Measurements from ENCODE around the gene ATP5F1D. TPM values are rescaled to one million over a fixed set of nuclear protein-coding genes. Genes with fewer than 3 reads are reported as not detected.

The ATP5F1D gene
- total and polyA plus RNA-seq, 2 of the 13 experiments (the other 11 are each of a cell fraction or from before 2014, with no cell fraction given): 39.4 to 78.7 TPM

- 92% methylated on average over 20 of the region's 26 CpGs for WGBS (ENCODE audit: low lambda C conversion rate)
- H3K4me3 ChIP-seq (replicated peaks in 1 of 3; ENCODE audit: insufficient read depth in 1 of 3, low read depth in 2 of 3, low read length in 3 of 3): peak overlapping the region in 2 of 3 experiments; percentile 59 to 83; a peak in 1 of 6 replicates
- ChIA-PET POLR2A (interaction anchor here (1.3 to 4.2 kb wide), 3 partner anchors 26 to 103 kb away, joined by 4 to 41 read pairs (median 5); no protein-coding TSS in a partner anchor), CTCF (ENCODE audit: low intra/inter-chr PET ratio, low total read pairs) (no interaction called here)
- H2AFZ ChIP-seq (ENCODE audit: low read length): no peak overlapping the region
- peak overlapping the region; percentile 100 for H3K4me2 ChIP-seq (ENCODE audit: low read depth, low read length)
- peaks cover 77% of the 10 kb centered on the region for H3K4me1 ChIP-seq (ENCODE audit: insufficient read depth, low read length)
- no peaks in the 10 kb centered on the region for H3K27me3 ChIP-seq (ENCODE audit: control insufficient read depth in 1 of 2, insufficient read depth in 2 of 2, low read length in 2 of 2)
- no peak for DNase-seq (ENCODE audit: low spot score)
- in situ Hi-C loops (cut with HindIII; ENCODE audit: extremely low pct_ligation_motif_present, low pct_unique_long_range_greater_than_20kb) (no loop called here), intact Hi-C loops (cut with micrococcal nuclease; ENCODE audit: unreplicated experiment) (no loop called here)
- H3K9me3 ChIP-seq (ENCODE audit: low read length): no peaks in the 10 kb centered on the region
- H3K79me2 ChIP-seq (ENCODE audit: insufficient read depth, low read length): peaks cover 34% of the 10 kb centered on the region
- BruUV-seq (replicated peaks): no TSS peak
- no peak for FAIRE-seq
- H4K20me1 ChIP-seq (ENCODE audit: insufficient read depth, low read length): peaks cover 36% of the 10 kb centered on the region
- peak overlapping the region; percentile 85 for H3K27ac ChIP-seq (ENCODE audit: extremely low read length, insufficient read depth, low read length)
- ATAC-seq: no peak
- H3K36me3 ChIP-seq (replicated peaks in 1 of 2; ENCODE audit: control insufficient read depth in 1 of 2, insufficient read depth in 2 of 2, low read length in 2 of 2): peaks cover 19 to 46% of the 10 kb centered on the region in 2 experiments
- peak overlapping the region; percentile 90; the same call in 1 of the 2 replicates for H3K9ac ChIP-seq (ENCODE audit: insufficient read depth, low read depth, low read length)
- TF ChIP-seq POLR2AphosphoS2 (IDR thresholded peaks at IDR 0.05; ENCODE audit: low read depth, low read length): no peak
- peak; percentile 17; the same call in 1 of the 2 replicates for TF ChIP-seq POLR2G (IDR thresholded peaks at IDR 0.05; ENCODE audit: low read depth, low read length)
- TF ChIP-seq GABPA (IDR thresholded peaks at IDR 0.05; ENCODE audit: low read depth, low read length): no peak
- no peak for TF ChIP-seq GABPA (CRISPR knock-in tag; IDR thresholded peaks at IDR 0.05; ENCODE audit: low read depth)
- TF ChIP-seq ZNF282 (IDR thresholded peaks at IDR 0.05; ENCODE audit: partially characterized antibody): no peak
- TF ChIP-seq SNAPC2 (CRISPR knock-in tag; IDR thresholded peaks at IDR 0.05): no peak
- TF ChIP-seq HOXA9 (CRISPR knock-in tag; IDR thresholded peaks at IDR 0.05; ENCODE audit: borderline replicate concordance): no peak
- peak; percentile 59 for TF ChIP-seq POLR2AphosphoS5 (IDR thresholded peaks at IDR 0.05; ENCODE audit: low read depth, low read length)
- no peak for TF ChIP-seq DNMT3B (CRISPR knock-in tag; conservative IDR thresholded peaks at IDR 0.05)
- TF ChIP-seq RBFOX2 (IDR thresholded peaks at IDR 0.05; ENCODE audit: low read depth, low read length): peak; percentile 33
- TF ChIP-seq PHF20 (CRISPR knock-in tag; IDR thresholded peaks at IDR 0.05): no peak
- no peak for TF ChIP-seq MTA1 (CRISPR knock-in tag; IDR thresholded peaks at IDR 0.05; ENCODE audit: borderline replicate concordance)
- TF ChIP-seq, protein P1, sequence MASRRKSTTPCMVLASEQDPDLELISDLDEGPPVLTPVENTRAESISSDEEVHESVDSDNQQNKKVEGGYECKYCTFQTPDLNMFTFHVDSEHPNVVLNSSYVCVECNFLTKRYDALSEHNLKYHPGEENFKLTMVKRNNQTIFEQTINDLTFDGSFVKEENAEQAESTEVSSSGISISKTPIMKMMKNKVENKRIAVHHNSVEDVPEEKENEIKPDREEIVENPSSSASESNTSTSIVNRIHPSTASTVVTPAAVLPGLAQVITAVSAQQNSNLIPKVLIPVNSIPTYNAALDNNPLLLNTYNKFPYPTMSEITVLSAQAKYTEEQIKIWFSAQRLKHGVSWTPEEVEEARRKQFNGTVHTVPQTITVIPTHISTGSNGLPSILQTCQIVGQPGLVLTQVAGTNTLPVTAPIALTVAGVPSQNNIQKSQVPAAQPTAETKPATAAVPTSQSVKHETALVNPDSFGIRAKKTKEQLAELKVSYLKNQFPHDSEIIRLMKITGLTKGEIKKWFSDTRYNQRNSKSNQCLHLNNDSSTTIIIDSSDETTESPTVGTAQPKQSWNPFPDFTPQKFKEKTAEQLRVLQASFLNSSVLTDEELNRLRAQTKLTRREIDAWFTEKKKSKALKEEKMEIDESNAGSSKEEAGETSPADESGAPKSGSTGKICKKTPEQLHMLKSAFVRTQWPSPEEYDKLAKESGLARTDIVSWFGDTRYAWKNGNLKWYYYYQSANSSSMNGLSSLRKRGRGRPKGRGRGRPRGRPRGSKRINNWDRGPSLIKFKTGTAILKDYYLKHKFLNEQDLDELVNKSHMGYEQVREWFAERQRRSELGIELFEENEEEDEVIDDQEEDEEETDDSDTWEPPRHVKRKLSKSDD (CRISPR knock-in tag; IDR thresholded peaks at IDR 0.05; ENCODE audit: low read depth): no peak
- no peak for TF ChIP-seq TOPORS (CRISPR knock-in tag; IDR thresholded peaks at IDR 0.05)
- no peak for TF ChIP-seq ZBTB3 (CRISPR knock-in tag; IDR thresholded peaks at IDR 0.05; ENCODE audit: borderline replicate concordance, low read depth)
- no peak for TF ChIP-seq EHMT2 (IDR thresholded peaks at IDR 0.05; ENCODE audit: borderline replicate concordance, low read depth, low read length)
- no peak for TF ChIP-seq ZNF18 (CRISPR knock-in tag; IDR thresholded peaks at IDR 0.05; ENCODE audit: insufficient replicate concordance)
- TF ChIP-seq CTCF (CRISPR knock-in tag; IDR thresholded peaks at IDR 0.05): no peak
- no peak for TF ChIP-seq PLRG1 (conservative IDR thresholded peaks at IDR 0.05)
- TF ChIP-seq NCOA1 (CRISPR knock-in tag; IDR thresholded peaks at IDR 0.05): no peak
Observed at GRCh38 chr19:1270854-1271527, 29.4 kb downstream of the ATP5F1D start.

All from HepG2 (cell line).